ENCODE results near the gene SPSB1.

GRCh38 chr1:9395018-9395417 lies 102.3 kb downstream of the SPSB1 start:
- TF ChIP-seq POLR2A (IDR thresholded peaks at IDR 0.05) (no peak), CTCF (IDR thresholded peaks at IDR 0.05 in 8 of 11, conservative IDR thresholded peaks at IDR 0.05 in 3 of 11) (no peak)

All from spleen (tissue), 7 donors.